Activated CD4-positive, alpha-beta memory T cell treated with anti-CD3 and anti-CD28 coated beads for 36 hours (primary cell): ENCODE data around the gene ADRA2B. TPM values are rescaled to one million over a fixed set of nuclear protein-coding genes. Genes with fewer than 3 reads are reported as not detected.

Experiments used
- CTCF ChIA-PET: fragments of 350-600 bp; sonication (Branson Sonifier 250); formaldehyde crosslinking; loops from one replicate; lab custom pipeline; 2021; ENCODE audit warnings: antibody characterized with exemption, inconsistent platforms; lab: Charles Lee
- POLR2A ChIA-PET: fragments of 350-600 bp; sonication (Branson Sonifier 250); formaldehyde crosslinking; loops from one replicate; lab custom pipeline; 2021; ENCODE audit warnings: antibody characterized with exemption; lab: Charles Lee
- DNase-seq: peaks from one replicate; pipeline ENCODE4 v3.0.0-alpha.2; 2020
- H3K27ac Mint-ChIP-seq: one replicate; pipeline ENCODE4 v1.8.0; 2021; ENCODE audit warnings: mixed read lengths
- H3K27me3 Mint-ChIP-seq: one replicate; pipeline ENCODE4 v1.8.0; 2021; ENCODE audit warnings: mixed read lengths
- H3K36me3 Mint-ChIP-seq: one replicate; pipeline ENCODE4 v1.8.0; 2021; ENCODE audit warnings: mixed read lengths
- H3K4me1 Mint-ChIP-seq: one replicate; pipeline ENCODE4 v1.8.0; 2021; ENCODE audit warnings: low read depth, mixed read lengths
- H3K4me3 Mint-ChIP-seq: one replicate; pipeline ENCODE4 v1.8.0; 2021; ENCODE audit warnings: mild to moderate bottlenecking, mixed read lengths
- H3K9me3 Mint-ChIP-seq: one replicate; pipeline ENCODE4 v1.8.0; 2021; ENCODE audit warnings: mixed read lengths
- intact Hi-C: fragments of 100-400 bp; cut with micrococcal nuclease; formaldehyde crosslinking; loops from one replicate; pipeline ENCODE4 v1.15.1; 2023
- total RNA-seq, 2 experiments: library from RNA; stranded (reverse); gene quantifications; one replicate each; pipeline ENCODE4 v1.2.3, GENCODE V29; 2021

The ADRA2B gene
- total RNA-seq, 2 experiments from 2014 or later: 0.21 to 0.36 TPM

DNA sequence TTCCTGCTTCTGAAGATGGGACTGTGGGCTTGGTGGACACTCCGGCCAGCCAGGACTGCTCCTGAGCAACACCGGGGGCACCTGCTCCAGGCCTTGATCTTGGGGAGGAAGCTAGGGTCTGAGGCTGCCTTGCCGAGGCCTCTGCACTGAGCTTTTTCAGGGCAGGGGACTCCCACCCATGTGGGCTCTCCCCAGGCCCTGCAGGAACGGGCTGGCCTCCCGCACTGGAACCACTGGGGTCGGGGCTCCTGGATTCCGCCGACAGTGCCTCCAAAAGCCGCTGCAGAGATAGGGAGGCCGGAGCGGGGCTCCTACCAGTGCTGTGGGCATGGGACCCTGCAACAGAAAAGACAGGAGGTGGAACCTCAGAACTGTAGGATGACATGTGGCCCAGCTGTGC is 7.6 kb upstream of the ADRA2B start:
- POLR2A ChIA-PET: no interaction called here

DNA sequence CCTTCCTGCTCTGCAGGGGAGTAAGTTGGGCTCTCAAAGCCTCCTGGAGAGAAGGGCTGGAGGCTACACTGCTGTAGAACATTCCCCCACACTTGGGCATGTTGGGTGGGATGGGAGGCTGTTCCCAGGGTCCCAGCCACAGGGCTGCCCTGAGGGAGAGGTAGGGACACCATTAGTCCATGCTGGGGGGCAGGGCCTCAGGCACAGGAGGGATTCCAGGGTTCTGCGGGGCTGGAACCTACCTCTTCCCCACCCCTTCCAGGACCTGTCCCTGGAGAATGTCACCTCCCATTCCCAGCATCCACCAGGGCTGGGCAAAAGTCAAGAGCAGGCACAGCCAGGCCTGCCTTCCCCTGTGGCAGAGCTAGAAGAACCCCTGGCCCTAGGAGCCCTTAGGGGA is 6.9 kb upstream of the ADRA2B start:
- H3K9me3 Mint-ChIP-seq: no peaks in the 10 kb centered on the region
- no peak overlapping the region for H3K4me3 Mint-ChIP-seq
- DNase-seq: no peak
- POLR2A ChIA-PET: no interaction called here
- H3K27ac Mint-ChIP-seq: no peak overlapping the region
- CTCF ChIA-PET: interaction anchor here (1.0 kb wide), 1 partner anchor 131 kb away, joined by 3 read pairs; no protein-coding TSS in a partner anchor
- peaks cover 15% of the 10 kb centered on the region for H3K36me3 Mint-ChIP-seq
- H3K4me1 Mint-ChIP-seq: no peaks in the 10 kb centered on the region
- H3K27me3 Mint-ChIP-seq: peaks cover 32% of the 10 kb centered on the region
- intact Hi-C loops: no loop called here

More for the DNA sequence above, 7.6 kb upstream of the ADRA2B start:
- no peaks in the 10 kb centered on the region for H3K4me1 Mint-ChIP-seq
- no peaks in the 10 kb centered on the region for H3K9me3 Mint-ChIP-seq
- no peak overlapping the region for H3K4me3 Mint-ChIP-seq
- H3K27ac Mint-ChIP-seq: no peak overlapping the region
- CTCF ChIA-PET: interaction anchor here (0.7 to 1.0 kb wide), 2 partner anchors 49 to 131 kb away, joined by 3 read pairs; no protein-coding TSS in a partner anchor
- peaks cover 27% of the 10 kb centered on the region for H3K27me3 Mint-ChIP-seq
- intact Hi-C loops: no loop called here
- DNase-seq: no peak
- H3K36me3 Mint-ChIP-seq: peaks cover 15% of the 10 kb centered on the region

DNA sequence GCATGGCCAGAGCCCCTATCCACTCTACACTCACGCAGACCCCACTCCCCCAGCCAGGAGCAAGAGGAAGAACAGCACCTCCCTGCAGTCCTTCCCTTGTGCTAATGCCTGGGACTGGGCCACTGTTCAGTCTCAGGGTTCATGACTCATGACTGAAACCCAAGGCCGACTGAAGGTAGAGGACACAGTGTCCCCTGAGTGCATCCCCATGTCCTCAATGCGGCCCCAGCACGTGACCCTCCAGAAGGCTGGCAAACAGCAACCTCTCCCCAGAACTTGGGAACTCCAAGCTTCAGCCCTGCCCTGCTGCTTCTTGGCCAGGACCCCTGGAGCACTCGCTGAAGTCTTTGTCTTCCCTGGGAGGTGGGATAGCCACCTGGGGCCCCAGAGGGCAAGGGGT is 6.0 kb upstream of the ADRA2B start:
- intact Hi-C loops: no loop called here
- DNase-seq: peak; percentile 11
- H3K27me3 Mint-ChIP-seq: peaks cover 36% of the 10 kb centered on the region
- no peak overlapping the region for H3K27ac Mint-ChIP-seq
- ChIA-PET CTCF (no interaction called here), POLR2A (no interaction called here)
- peaks cover 2% of the 10 kb centered on the region for H3K4me1 Mint-ChIP-seq
- peaks cover 14% of the 10 kb centered on the region for H3K36me3 Mint-ChIP-seq
- no peak overlapping the region for H3K4me3 Mint-ChIP-seq
- no peaks in the 10 kb centered on the region for H3K9me3 Mint-ChIP-seq

DNA sequence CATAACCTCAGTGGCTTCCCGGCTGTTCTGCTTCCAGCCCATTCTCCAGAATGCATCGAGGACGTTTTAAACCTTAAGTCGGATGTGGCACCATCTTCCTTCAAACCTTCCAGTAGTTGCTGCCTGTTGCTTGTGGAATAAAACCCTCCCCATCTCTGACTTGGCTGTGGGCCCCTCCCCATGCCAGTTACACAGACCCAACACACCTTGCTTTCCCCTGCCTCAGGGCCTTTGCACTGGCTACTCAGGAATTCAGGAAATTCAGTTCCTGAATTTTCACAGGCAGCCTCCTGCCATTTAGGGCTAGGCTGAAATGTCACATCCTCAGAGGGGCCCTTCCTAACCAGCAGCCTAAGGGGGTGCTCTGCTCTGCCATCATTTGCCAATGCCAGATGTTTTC is 5.0 kb upstream of the ADRA2B start:
- ChIA-PET POLR2A (no interaction called here), CTCF (no interaction called here)
- intact Hi-C loops: no loop called here
- Mint-ChIP-seq H3K4me3 (no peak overlapping the region), H3K27ac (no peak overlapping the region), H3K4me1 (peaks cover 5% of the 10 kb centered on the region), H3K36me3 (peaks cover 7% of the 10 kb centered on the region), H3K27me3 (peaks cover 36% of the 10 kb centered on the region), H3K9me3 (no peaks in the 10 kb centered on the region)
- DNase-seq: no peak

DNA sequence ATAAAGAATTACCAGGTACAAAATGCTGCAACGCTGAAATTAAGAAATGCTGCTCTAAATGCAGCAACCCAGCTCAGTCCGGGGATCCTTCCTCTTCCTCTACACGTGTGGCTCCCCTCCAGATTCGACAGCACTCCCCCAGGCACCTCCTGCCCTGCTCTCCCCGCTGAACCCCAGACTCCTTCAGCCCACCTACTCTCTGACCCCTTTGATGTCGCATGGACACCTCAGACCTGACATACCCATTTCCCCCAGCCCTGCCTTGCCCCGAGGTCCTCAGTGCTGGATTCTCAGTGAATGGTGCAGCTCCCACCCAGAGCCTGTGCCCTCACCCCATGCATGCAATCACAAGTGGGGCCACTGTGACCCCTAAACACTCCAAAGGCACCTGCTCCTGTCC is 4.6 kb upstream of the ADRA2B start:
- Mint-ChIP-seq H3K4me1 (peaks cover 5% of the 10 kb centered on the region), H3K9me3 (no peaks in the 10 kb centered on the region), H3K4me3 (no peak overlapping the region), H3K27me3 (peaks cover 36% of the 10 kb centered on the region), H3K27ac (no peak overlapping the region), H3K36me3 (peaks cover 4% of the 10 kb centered on the region)
- DNase-seq: no peak
- intact Hi-C loops: no loop called here
- ChIA-PET POLR2A (no interaction called here), CTCF (no interaction called here)

DNA sequence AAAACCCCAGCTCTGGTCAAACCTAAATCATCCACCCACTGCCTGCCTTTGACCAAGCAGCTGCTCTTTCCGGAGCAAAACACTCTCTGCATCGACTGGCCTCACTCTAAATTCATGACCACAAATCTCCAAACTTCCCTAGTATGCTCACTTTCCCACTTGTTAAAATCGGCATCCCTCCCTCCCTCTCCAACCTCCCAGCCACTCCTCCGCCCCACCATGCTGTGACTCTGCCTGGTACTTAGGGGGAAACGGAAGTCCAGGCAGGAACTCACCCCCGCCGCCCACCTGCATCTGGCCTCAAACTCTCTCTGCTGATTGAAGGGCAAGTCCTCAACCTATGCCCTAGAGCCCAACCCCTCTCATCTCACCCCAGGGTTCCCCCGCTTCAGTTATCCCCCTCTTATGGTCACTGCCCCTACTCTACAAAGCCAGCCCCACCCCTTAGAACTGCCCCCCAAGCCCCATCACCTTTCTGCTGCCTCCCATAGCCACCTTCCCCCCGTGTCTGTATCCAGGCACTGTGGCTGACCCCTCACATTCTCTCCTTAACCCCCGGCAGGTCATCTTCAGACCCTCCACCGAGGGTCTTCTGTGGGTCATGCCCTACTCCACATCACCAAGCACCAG is 3.8 kb upstream of the ADRA2B start:
- no peak overlapping the region for H3K4me3 Mint-ChIP-seq
- peaks cover 1% of the 10 kb centered on the region for H3K36me3 Mint-ChIP-seq
- intact Hi-C loops: no loop called here
- peaks cover 41% of the 10 kb centered on the region for H3K27me3 Mint-ChIP-seq
- POLR2A ChIA-PET: no interaction called here
- H3K27ac Mint-ChIP-seq: no peak overlapping the region
- no peaks in the 10 kb centered on the region for H3K9me3 Mint-ChIP-seq
- peak; percentile 11 for DNase-seq
- H3K4me1 Mint-ChIP-seq: peaks cover 12% of the 10 kb centered on the region
- CTCF ChIA-PET: interaction anchor here (4.8 kb wide), 1 partner anchor 54 kb away, joined by 68 read pairs; no protein-coding TSS in a partner anchor

DNA sequence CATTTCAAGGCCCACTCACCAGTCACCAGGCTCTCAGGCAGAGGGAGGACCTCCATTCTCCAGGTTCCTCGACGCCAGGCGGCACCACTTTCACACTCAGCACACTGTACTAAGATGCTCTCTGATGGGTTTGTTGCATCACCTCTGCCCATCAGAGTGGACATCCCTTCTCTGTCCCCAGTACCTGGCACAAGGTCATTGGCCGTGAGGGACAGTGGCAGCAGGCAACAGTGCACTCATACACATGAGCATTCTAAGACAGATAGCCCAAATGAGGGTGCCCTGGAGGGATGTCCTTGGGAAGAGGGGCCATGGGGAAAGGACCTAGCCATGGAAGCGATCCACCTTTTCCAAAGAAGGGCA is 3.0 kb upstream of the ADRA2B start:
- Mint-ChIP-seq H3K9me3 (no peaks in the 10 kb centered on the region), H3K4me1 (peaks cover 13% of the 10 kb centered on the region), H3K4me3 (no peak overlapping the region), H3K27me3 (peaks cover 41% of the 10 kb centered on the region), H3K27ac (no peak overlapping the region), H3K36me3 (no peaks in the 10 kb centered on the region)
- ChIA-PET CTCF (interaction anchor here (3.0 to 6.0 kb wide), 3 partner anchors 55 to 127 kb away, joined by 30 to 68 read pairs (median 46); partner anchors contain the start of gene ANKRD36C), POLR2A (no interaction called here)
- DNase-seq: no peak
- intact Hi-C loops: loop anchor here (5.0 kb wide), 1 partner anchor 127 kb away; the partner anchor contains the start of gene ANKRD36C

DNA sequence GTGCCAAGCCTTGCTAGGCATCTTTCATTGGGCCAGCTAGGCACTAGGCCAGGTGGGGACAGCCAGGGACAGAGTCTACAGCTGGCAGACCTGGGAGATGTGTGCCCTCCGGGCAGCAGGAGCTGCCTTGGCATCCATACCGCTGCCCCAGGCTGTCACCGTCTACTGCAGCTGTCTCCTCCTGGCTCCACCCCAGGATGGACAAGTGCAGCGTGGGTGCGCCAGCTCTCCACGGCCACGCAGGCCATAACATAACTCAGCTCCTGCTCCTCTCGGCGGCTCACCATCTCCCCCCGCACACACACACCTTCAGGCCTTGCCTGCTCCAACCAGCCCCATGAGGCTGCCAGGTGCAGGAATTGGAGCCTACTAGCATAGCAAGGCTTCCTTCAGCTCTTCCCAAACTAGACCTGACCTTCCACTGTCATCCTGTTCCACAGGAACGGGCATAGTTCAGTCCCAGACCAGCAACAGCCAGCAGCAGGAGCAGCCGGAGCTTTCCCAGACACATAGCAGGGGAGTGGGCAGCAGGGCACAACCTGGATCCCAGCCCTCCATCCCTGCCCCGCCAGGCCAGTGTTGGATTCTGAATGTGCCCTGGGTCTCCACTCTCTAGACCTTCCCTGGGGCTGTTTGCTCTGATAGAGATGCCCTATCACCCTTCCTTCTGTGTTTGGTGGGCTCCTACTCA is 2.5 kb upstream of the ADRA2B start:
- intact Hi-C loops: loop anchor here (5.0 kb wide), 1 partner anchor 127 kb away; the partner anchor contains the start of gene ANKRD36C
- Mint-ChIP-seq H3K4me1 (peaks cover 13% of the 10 kb centered on the region), H3K27me3 (peaks cover 41% of the 10 kb centered on the region), H3K9me3 (no peaks in the 10 kb centered on the region), H3K36me3 (no peaks in the 10 kb centered on the region), H3K4me3 (no peak overlapping the region), H3K27ac (no peak overlapping the region)
- ChIA-PET CTCF (interaction anchor here (2.2 to 6.0 kb wide), 6 partner anchors 12 to 126 kb away, joined by 14 to 68 read pairs (median 38); partner anchors contain the start of genes ANKRD36C and ASTL), POLR2A (no interaction called here)
- no peak for DNase-seq

DNA sequence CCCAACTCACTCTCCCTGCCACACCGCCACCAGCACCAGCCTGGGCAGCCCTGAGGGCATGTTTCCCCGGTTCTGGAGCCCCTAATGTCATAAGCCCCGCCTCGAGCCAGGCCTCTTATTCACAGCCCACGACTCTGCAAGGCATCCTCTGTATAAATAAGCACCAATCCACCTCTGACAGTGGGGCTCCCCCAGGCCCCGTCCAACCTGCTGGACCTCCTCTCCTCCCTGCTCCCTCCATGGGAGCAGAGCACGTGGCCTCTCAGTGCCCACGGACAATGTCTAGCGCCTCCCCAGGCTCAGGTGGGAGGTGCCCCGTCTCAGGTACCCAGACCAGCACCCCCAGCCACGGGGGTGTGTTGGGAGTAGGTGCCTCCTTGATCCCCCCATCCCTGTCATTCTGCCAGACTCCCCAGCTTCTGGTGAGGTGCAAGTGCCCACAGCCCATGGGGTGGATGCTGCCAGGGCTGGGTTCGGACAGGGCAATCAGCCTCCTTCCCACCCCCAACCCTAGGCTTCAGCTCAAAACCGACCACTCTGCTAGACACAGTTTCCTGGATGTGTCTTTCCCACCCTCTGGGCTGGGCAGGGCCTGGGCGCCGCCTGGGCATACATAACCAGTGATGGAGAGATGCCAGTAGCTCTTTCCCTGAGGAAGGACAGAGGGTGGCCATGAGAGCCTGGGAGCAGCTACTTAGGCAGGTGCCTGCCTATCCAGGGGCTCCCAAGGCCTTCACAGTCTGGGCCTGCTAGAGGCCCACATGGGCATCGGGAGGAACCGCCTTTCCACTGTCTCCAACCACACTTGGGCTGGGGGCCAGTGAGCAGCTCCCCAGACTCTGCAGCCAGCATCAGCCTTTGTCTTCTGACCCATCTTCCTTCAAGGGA is 1.6 kb upstream of the ADRA2B start:
- H3K4me1 Mint-ChIP-seq: peaks cover 13% of the 10 kb centered on the region
- H3K27me3 Mint-ChIP-seq: peaks cover 41% of the 10 kb centered on the region
- POLR2A ChIA-PET: interaction anchor here (1.0 to 2.2 kb wide), 3 partner anchors 13 to 57 kb away, joined by 3 to 6 read pairs (median 4); no protein-coding TSS in a partner anchor
- H3K9me3 Mint-ChIP-seq: no peaks in the 10 kb centered on the region
- DNase-seq: peak; percentile 20
- H3K27ac Mint-ChIP-seq: no peak overlapping the region
- H3K4me3 Mint-ChIP-seq: peak overlapping the region; percentile 54
- intact Hi-C loops: loop anchor here (5.0 kb wide), 1 partner anchor 126 kb away; the partner anchor contains the start of gene ANKRD36C
- no peaks in the 10 kb centered on the region for H3K36me3 Mint-ChIP-seq
- CTCF ChIA-PET: interaction anchor here (1.2 to 6.0 kb wide), 20 partner anchors 9 to 133 kb away, joined by 3 to 68 read pairs (median 7); partner anchors contain the start of genes ANKRD36C, ASTL and STARD7

DNA sequence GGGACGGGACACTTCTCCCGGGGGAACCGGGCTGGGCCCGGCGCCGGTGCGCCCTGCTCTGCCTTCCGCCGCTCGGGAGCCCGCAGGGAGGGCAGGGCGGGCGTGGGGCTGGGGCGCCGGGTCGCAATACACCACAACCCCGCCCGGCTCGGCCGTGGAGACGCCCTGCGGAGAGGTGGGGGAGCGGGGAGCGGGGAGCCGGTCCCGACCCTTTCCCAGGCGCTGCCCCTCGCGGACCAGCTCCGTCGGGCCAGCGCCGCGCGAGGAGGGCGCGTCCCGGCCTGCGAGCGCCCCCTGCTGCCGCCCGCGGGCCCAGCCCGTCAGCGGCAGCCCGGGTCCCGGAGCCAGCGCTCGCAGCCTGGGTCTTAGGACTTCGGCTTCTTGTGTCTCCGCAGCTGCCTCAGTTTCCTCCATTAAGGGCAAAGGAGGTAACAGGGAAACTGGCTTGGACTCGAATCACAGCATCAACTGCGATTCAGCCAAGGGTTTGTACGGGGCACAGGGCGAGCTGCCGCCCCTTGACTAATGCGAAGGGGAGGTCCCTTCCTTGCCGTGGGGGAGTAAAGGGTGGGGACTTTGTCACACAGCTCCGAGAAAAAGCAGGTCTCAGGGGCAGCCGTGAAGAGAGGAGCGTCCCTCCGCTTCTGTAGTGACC is 635 bp upstream of the ADRA2B start:
- Mint-ChIP-seq H3K27me3 (peaks cover 41% of the 10 kb centered on the region), H3K4me1 (peaks cover 13% of the 10 kb centered on the region), H3K36me3 (no peaks in the 10 kb centered on the region), H3K9me3 (no peaks in the 10 kb centered on the region), H3K4me3 (peak overlapping the region; percentile 39), H3K27ac (no peak overlapping the region)
- intact Hi-C loops: loop anchor here (5.0 kb wide), 1 partner anchor 125 kb away; the partner anchor contains the start of gene ANKRD36C
- ChIA-PET POLR2A (interaction anchor here (1.0 to 2.2 kb wide), 3 partner anchors 14 to 57 kb away, joined by 3 to 6 read pairs (median 4); no protein-coding TSS in a partner anchor), CTCF (interaction anchor here (0.6 to 6.0 kb wide), 39 partner anchors 9 to 741 kb away, joined by 3 to 68 read pairs (median 4); partner anchors contain the start of genes ANKRD36C, ANKRD39, ASTL and CIAO1)
- peak; percentile 69 for DNase-seq
